ENCODE results near the gene PCARE.

Gene PCARE

GRCh38 chr2:29106256-29106655 is 31.9 kb upstream of the PCARE start:
- H2AFZ ChIP-seq (ENCODE audit: low read length) = no peak overlapping the region
- H3K4me3 ChIP-seq (ENCODE audit: low read depth, low read length, poor library complexity, severe bottlenecking) = no peak overlapping the region
- H3K79me2 ChIP-seq (ENCODE audit: insufficient read depth, low read length) = no peaks in the 10 kb centered on the region
- H3K36me3 ChIP-seq (ENCODE audit: insufficient read depth, low read length) = no peaks in the 10 kb centered on the region
- no peaks in the 10 kb centered on the region for H4K20me1 ChIP-seq (ENCODE audit: insufficient read depth, low read length)
- H3K9ac ChIP-seq (ENCODE audit: low read length) = no peak overlapping the region
- H3K4me2 ChIP-seq (ENCODE audit: low read length) = no peak overlapping the region
- no peak for TF ChIP-seq CTCF (IDR thresholded peaks at IDR 0.05; ENCODE audit: low read length)
- no peaks in the 10 kb centered on the region for H3K9me2 ChIP-seq (ENCODE audit: low read depth, low read length)
- H3K27ac ChIP-seq (ENCODE audit: low read depth, low read length, poor library complexity, severe bottlenecking) = no peak overlapping the region
- no peaks in the 10 kb centered on the region for H3F3A ChIP-seq (ENCODE audit: insufficient read depth, low read length)
- H3K27me3 ChIP-seq (ENCODE audit: insufficient read depth, low read length) = no peaks in the 10 kb centered on the region
- no peaks in the 10 kb centered on the region for H3K9me3 ChIP-seq (ENCODE audit: low read length)
- H3K4me1 ChIP-seq (ENCODE audit: insufficient read depth, low read length, severe bottlenecking) = no peaks in the 10 kb centered on the region

- no peaks in the 10 kb centered on the region for H3K36me3 ChIP-seq (ENCODE audit: insufficient read depth, low read length)
- no peaks in the 10 kb centered on the region for H3F3A ChIP-seq (ENCODE audit: insufficient read depth, low read length)
- H3K4me1 ChIP-seq (ENCODE audit: insufficient read depth, low read length, severe bottlenecking) = no peaks in the 10 kb centered on the region
- H3K27ac ChIP-seq (ENCODE audit: low read depth, low read length, poor library complexity, severe bottlenecking) = no peak overlapping the region
- no peak overlapping the region for H3K9ac ChIP-seq (ENCODE audit: low read length)
- no peaks in the 10 kb centered on the region for H3K79me2 ChIP-seq (ENCODE audit: insufficient read depth, low read length)
- H2AFZ ChIP-seq (ENCODE audit: low read length) = no peak overlapping the region
- H3K9me2 ChIP-seq (ENCODE audit: low read depth, low read length) = no peaks in the 10 kb centered on the region
- no peaks in the 10 kb centered on the region for H4K20me1 ChIP-seq (ENCODE audit: insufficient read depth, low read length)
- H3K9me3 ChIP-seq (ENCODE audit: low read length) = no peaks in the 10 kb centered on the region
- H3K4me2 ChIP-seq (ENCODE audit: low read length) = no peak overlapping the region
- no peaks in the 10 kb centered on the region for H3K27me3 ChIP-seq (ENCODE audit: insufficient read depth, low read length)
- no peak for TF ChIP-seq EZH2 (IDR thresholded peaks at IDR 0.05; ENCODE audit: borderline replicate concordance, low read length)
- TF ChIP-seq CTCF (IDR thresholded peaks at IDR 0.05; ENCODE audit: low read length) = no peak
- no peak overlapping the region for H3K4me3 ChIP-seq (ENCODE audit: low read depth, low read length, poor library complexity, severe bottlenecking)
Observed at GRCh38 chr2:29105375-29105774, 31.1 kb upstream of the PCARE start.

- H3K27ac ChIP-seq (ENCODE audit: low read depth, low read length, poor library complexity, severe bottlenecking) = no peak overlapping the region
- no peaks in the 10 kb centered on the region for H4K20me1 ChIP-seq (ENCODE audit: insufficient read depth, low read length)
- no peak overlapping the region for H3K4me3 ChIP-seq (ENCODE audit: low read depth, low read length, poor library complexity, severe bottlenecking)
- TF ChIP-seq EZH2 (IDR thresholded peaks at IDR 0.05; ENCODE audit: borderline replicate concordance, low read length) = no peak
- H3K27me3 ChIP-seq (ENCODE audit: insufficient read depth, low read length) = no peaks in the 10 kb centered on the region
- H3F3A ChIP-seq (ENCODE audit: insufficient read depth, low read length) = no peaks in the 10 kb centered on the region
- H2AFZ ChIP-seq (ENCODE audit: low read length) = no peak overlapping the region
- H3K4me2 ChIP-seq (ENCODE audit: low read length) = no peak overlapping the region
- no peaks in the 10 kb centered on the region for H3K4me1 ChIP-seq (ENCODE audit: insufficient read depth, low read length, severe bottlenecking)
- H3K36me3 ChIP-seq (ENCODE audit: insufficient read depth, low read length) = no peaks in the 10 kb centered on the region
- H3K79me2 ChIP-seq (ENCODE audit: insufficient read depth, low read length) = no peaks in the 10 kb centered on the region
- H3K9me3 ChIP-seq (ENCODE audit: low read length) = no peaks in the 10 kb centered on the region
- H3K9ac ChIP-seq (ENCODE audit: low read length) = no peak overlapping the region
- H3K9me2 ChIP-seq (ENCODE audit: low read depth, low read length) = no peaks in the 10 kb centered on the region; the same call in 1 of the 2 replicates
Observed at GRCh38 chr2:29104688-29105087, 30.4 kb upstream of the PCARE start.

GRCh38 chr2:29100564-29100963 is 26.2 kb upstream of the PCARE start:
- Histone ChIP-seq H3K9me2 (ENCODE audit: low read depth, low read length) (no peaks in the 10 kb centered on the region; the same call in 1 of the 2 replicates), H3K4me3 (ENCODE audit: low read depth, low read length, poor library complexity, severe bottlenecking) (no peak overlapping the region), H3K9me3 (ENCODE audit: low read length) (no peaks in the 10 kb centered on the region), H3K36me3 (ENCODE audit: insufficient read depth, low read length) (no peaks in the 10 kb centered on the region), H2AFZ (ENCODE audit: low read length) (no peak overlapping the region), H4K20me1 (ENCODE audit: insufficient read depth, low read length) (no peaks in the 10 kb centered on the region), H3K4me2 (ENCODE audit: low read length) (no peak overlapping the region), H3K27ac (ENCODE audit: low read depth, low read length, poor library complexity, severe bottlenecking) (no peak overlapping the region), H3K27me3 (ENCODE audit: insufficient read depth, low read length) (no peaks in the 10 kb centered on the region), H3K4me1 (ENCODE audit: insufficient read depth, low read length, severe bottlenecking) (no peaks in the 10 kb centered on the region), H3K9ac (ENCODE audit: low read length) (no peak overlapping the region), H3K79me2 (ENCODE audit: insufficient read depth, low read length) (no peaks in the 10 kb centered on the region), H3F3A (ENCODE audit: insufficient read depth, low read length) (no peaks in the 10 kb centered on the region)
- TF ChIP-seq CTCF (IDR thresholded peaks at IDR 0.05; ENCODE audit: low read length) (no peak), EZH2 (IDR thresholded peaks at IDR 0.05; ENCODE audit: borderline replicate concordance, low read length) (no peak)
